Stimulated activated CD4-positive, alpha-beta T cell treated with anti-CD3 and anti-CD28 coated beads, TNF-alpha, amount 100 ng/mL, for 1 hour (primary cell): Measurements from ENCODE around the gene GYPB.
"Not testable (repeated sequence)": the region's sequence is repeated elsewhere in the genome, so short reads cannot be mapped to it uniquely, and the experiment has no call there.

Experiments
- DNase-seq, 3 donors: peaks; one replicate each; pipeline ENCODE4 v3.0.0-alpha.2; 2020; ENCODE audit warnings: low read depth in 3 of 3, low spot score in 1 of 3

Gene GYPB

DNA sequence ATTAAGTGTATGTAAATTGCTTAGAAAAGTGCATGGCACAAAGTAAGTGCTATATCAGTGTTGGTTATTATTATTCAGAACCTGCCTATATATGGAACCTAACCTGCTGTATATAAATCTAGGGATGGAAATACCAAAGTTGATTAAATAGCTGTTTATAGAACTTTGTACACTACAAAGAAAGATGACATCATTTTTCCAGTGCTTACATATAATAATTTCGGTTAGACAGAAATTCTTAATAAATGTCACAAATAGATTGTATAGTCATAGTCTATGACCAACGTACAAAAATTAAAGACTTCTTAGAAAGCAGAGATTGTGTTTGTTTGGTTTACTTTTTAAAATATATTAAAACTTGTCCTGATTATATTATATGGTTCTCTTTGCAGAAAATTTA is 4.4 kb downstream of the GYPB start:
- no peak for DNase-seq

DNA sequence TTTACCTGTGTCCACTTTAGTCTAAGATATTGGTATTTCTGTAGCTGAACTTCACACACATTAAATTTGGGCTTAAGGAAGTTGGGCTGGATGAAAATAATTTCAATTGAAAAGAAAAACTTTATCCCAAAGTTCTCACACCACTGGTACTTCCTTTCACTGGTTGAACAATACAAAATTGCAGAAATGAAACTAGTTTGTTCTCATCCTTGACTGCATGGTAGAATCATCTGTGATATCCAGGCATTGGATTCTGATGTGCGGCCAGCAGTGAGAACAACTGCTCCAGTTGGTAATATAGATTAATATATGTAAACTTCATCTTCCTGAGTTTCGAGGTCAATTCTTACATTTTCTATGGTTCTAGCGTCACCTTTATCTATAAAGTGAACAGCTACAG is 10.6 kb downstream of the GYPB start:
- not testable (repeated sequence) for DNase-seq

DNA sequence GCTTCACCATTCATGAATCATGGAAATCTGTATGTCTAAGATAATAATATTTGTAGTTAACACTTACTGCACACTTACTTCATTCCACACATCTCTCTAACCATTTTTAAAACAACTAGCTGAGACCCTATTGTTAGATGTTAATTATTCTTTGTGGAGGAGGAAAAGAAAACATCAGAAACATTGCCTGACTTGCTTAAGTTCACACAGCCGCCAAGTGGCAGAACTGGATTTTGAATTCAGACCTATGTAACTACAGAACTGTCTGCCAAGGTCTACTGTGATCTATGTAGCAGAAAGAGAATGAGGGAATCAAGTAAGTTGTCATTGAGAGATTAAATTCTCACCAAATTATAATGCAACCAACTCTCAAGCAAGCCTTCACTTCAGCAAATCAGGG is 11.2 kb downstream of the GYPB start:
- not testable (repeated sequence) for DNase-seq

DNA sequence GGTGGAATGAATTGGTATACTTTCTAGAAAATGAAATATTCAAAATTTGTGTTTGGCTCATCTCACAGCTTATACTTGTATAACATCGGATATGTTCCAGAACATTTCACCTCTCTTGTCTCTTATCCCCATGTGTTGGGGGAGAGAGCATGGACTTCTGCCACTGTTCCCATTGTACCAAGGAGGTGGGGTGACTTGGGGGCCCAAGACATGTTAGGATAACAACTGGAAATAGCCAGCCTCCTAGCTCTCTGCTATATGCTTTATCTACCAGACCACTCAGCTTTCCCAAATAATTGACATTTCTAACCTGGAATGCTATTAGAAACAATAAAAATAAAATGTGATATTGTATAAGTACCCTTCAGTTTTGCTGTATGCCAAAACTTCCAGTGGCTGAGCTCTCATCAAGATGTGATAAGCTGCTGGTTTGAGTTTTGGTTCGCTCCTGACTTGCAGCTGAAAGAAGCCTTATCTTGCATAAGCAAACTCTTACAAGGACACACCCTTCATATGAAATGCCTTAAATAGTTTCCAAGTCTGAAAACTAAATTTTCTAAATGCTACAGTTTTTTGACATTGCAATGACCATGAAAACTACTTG is 12.9 kb downstream of the GYPB start:
- not testable (repeated sequence) for DNase-seq

DNA sequence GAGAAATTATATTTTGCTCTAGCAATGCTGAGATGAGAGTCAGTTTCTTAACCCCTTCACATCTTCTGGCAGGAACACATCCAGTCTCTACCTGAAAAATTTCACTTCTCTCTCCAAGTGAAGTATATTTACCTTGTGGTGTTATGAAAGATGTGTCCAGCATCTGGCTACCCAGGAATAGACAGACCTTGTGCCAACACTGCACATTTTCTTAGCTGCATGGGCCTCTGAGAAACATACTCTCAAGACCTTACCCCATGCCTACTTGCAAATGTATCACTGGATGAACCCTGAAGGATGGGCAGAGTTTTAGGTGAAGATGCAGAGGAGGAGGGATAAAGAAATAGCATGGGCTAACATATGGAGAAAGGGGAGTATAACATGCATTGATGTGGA is 13.6 kb downstream of the GYPB start:
- not testable (repeated sequence) for DNase-seq

DNA sequence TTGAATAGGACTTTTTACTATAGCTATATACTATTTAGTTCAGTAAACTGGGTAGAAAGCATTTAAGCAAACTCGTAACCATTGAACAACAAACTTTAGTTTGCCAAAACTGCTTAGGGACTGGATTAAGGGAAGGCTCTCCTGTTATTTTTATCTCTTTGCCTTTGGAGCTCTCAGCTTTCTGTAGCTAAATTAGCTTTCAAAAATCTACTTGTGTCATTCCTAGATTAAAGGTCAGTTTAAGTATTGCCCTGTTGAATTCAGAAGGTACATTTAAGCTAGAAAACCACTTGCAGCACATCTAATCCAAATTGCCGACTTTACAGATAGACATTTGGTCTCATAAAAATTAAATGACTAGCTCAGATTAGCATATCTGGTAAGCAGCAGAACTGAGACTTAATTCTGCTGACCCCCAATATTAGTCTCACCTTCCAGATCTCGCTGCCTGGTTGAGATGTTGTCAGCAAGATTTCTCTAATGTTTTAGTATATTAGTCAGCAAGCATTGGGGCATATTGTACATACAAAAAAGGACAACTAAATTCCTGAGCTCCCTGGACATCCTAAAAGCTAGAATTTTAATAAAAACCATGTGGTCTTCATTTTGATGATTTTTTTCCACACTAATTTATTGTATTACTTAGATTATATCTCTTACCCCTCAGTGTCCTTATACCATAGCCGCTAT is 14.2 kb downstream of the GYPB start:
- not testable (repeated sequence) for DNase-seq

DNA sequence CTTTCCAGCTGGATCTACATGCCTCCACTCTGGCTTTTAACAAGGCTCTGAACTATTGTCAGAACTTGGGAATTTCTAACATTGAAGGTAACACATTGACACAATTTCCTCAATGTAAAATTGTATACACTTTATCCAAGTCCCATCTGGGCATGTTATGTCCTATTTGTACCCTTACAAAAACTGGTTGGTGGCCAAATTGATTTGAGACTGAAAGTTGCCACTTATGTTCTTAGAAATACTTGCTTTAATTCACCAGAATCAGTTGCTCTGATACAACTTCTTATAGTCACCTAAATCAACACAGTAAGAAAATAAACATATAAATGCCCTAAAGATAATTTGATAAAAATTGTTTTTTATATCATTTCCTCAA is 15.3 kb downstream of the GYPB start:
- not testable (repeated sequence) for DNase-seq

DNA sequence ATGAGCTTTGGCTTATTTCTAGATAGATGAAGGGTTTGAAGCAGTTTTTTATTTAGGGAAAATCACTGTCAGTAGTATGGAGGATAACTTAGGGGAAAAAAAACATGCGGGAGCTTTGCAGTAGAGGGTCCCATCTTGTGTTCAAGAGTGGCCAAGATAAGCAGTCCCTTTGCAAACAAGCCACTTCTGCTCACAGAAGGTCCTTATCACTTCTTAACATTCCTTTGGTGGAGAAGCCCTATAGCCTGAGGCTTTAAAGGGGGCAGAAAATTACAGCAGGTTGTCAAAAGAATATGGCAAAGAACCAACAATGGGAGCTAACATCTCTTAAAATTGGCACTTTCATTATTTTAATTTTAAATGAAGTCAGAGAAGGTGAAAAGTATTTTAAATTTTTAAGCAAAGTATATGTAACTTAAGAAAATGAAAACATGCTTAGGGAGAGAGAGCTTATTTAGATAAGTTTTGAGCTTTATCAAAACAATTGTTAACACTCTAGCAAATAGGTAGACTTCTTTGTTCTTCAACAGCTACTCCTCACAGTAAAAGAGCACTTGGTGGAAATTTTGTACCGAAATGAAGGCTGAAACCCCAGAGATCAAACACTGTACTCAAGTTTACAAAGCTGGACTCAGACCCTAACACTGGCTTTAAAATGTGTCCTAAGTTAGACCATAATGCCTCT is 15.8 kb downstream of the GYPB start:
- DNase-seq: not testable (repeated sequence)

DNA sequence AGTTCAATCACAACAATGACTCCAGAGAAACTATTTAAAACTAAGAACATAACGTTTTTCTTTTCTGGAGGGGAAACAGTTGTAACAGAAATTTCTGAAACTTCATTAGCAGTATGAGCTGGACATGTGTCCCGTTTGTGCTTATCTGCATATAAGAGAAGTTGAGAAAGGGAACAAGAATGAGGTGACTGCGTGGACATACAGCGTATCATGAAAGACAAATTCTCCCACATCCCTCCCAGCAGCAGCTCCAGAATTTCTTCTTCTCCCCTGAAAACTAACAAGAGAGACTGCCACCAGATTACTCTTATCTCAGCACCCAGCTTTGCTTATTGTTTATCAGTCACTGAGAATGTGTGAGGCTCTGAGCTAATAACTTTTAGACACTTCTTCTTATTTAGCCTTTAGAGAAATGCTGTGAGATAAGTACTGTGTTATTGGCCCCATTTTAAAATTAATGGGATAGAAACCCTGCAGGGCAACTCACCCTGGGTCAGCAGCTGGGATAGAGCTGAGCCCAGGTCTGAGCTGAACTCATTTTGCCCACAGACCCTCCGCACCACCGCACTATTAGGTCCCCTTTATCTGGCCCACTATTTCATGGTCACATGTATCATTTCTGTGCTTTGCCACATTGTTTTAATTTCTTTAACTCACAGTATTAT is 18.7 kb downstream of the GYPB start:
- DNase-seq: not testable (repeated sequence)

DNA sequence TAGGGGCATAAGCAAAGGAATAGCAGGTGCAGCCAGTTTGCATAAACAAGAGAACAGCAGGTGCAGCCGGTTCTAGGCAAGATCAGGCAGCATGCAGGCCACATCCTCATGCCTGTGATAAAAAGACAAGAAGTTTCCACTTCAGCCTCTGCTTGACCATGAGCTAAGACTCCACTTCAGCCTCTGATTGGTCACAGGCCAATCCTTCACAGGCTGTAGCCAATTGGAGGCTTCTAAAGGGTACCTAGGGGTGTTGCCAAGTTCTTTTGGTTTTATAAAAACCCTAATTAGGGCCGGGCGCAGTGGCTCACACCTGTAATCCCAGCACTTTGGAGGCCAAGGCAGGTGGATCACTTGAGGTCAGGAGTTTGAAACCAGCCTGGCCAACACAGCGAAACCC is 23.0 kb downstream of the GYPB start:
- DNase-seq: not testable (repeated sequence)

DNA sequence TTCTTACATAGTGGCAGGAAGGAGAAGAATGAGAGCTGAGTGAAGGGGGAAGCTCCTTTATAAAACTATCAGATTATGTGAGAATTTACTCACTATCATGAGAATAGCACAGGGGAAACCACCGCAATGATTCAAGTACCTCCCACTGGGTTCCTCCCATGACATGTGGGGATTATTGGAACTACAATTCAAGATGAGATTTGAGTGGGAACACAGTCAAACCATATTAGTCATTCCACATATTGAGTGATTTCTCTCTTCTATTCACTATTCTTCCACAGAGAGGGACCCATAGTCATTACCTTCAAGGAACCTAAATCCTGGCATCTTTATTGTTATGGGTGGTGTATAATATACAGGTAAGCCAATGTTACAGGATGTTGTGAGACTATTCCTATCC is 27.4 kb downstream of the GYPB start:
- not testable (repeated sequence) for DNase-seq

DNA sequence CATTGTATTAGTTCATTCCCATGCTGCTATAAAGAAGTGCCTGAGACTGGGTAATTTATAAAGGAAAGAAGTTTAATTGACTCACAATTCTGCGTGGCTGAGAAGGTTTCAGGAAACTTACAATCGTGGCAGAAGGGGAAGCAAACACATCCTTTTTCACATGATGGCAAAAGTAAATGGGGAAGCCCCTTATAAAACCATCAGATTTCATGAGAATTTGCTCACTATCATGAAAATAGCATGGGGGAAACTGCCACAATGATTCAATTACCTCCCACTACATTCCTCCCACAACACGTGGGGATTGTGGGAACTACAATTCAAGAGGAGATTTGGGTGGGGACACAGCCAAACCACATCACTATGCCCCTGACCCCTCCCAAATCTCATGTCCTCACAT is 28.5 kb downstream of the GYPB start:
- not testable (repeated sequence) for DNase-seq

DNA sequence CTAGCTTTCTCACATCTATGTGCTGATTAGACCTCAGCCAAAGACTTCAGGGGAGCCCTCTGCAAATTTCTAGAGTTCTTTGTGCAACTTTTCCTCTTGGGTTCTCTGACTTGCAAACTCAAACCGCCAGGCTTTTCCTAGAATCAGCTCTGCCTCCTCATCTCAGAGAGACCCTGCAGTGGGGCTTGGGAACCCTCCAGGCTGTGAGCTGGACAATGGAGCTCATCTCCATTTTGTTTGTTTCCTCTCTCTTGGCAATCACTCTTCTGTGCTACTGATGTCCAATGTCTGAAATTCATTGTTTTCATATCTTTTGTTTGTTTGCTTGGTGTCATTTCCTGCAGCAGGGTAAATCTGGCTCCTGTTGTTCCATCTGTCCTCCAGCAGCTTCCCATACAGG is 33.0 kb downstream of the GYPB start:
- no peak for DNase-seq

DNA sequence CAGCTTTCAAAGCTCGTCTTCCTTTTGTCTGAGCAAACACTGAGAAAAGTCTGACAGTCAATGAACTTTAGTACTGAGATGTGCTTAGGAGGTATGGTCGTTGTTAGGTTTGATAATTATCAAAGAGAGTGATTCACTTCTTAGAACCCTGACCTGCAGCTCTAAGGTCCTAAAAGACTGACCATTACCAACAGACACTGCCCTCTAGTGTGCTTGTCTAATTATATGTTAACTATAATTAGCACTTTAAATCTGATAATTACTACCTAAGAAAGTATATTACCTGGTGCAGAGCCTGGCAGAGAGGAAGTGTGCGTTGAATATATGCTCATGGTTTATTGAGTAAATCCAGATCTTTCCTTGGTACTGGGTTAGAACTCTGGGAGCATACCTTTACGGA is 38.4 kb downstream of the GYPB start:
- not testable (repeated sequence) for DNase-seq

DNA sequence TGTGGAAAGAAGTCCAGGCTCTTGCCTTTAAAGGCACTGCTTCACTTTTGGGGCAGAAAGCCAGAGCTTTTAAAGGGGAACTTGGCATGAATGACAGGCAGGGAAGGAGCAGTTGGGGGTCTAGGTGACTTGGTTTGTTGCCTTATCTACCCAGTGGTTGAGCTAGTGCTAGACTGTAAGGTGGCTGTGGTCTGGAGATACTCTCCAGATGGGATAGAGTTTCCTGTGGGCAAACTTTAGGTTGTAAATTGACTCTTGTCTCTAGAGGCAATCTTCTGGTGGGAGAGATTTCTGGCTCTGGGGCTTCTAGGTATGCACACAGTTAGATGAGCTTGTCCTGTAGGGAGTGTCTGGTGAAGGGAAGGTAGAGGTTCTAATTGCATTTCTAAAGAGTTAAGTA is 43.7 kb downstream of the GYPB start:
- DNase-seq: not testable (repeated sequence)

DNA sequence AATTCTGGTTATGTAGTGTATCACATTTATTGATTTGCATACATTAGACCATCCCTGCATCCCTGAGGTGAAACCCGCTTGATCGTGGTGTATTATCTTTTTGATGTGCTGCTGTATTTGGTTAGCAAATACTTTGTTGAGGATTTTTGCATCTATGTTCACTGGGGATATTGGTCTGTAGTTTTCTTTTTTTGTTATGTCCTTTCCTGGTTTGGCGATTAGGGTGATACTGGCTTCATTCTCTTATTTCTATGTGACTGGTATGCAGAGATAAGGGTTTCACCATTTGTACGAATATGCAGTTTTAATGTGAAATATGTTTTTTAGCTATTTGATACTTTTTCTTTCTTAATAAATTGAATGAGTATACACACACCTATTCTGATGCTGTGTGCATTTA is 45.2 kb downstream of the GYPB start:
- not testable (repeated sequence) for DNase-seq

DNA sequence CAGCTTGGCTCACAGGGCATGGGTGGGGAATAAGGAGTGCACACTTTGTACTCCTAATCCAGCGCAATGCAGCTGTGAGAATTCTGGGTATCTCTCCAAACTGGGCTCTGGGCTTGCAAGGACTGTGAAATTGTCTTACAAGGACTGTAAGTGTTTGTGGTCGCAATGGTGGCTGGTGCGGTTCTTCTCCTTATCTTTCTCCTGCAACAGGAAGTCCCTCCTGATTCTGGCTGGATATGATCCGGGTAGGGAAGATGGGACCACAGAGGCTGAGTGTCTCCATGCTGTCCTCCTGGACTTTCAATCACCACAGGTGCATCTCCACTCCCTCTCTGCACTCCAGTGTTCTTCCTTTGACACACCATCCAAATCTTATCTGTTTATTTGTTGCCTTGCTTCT is 58.1 kb downstream of the GYPB start:
- no peak for DNase-seq

DNA sequence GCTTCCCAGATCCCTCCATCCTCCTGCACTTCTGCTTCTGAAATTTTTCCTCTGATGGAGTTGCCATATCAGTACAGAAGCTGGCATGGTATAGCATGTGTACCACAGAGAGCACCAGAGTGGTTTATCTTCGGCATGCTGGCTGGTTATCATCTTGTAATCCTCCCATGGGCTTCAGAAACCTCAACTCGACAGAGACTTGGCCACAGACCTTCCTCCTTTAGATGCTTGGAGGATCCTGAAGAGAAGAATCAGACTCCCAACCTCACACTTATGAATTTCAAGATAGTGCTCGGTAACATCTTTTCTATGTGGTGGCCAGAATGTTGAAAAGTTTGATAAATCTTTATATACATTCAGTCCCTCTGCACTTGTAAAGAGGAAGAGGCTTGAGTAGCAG is 63.9 kb downstream of the GYPB start:
- DNase-seq: not testable (repeated sequence)

DNA sequence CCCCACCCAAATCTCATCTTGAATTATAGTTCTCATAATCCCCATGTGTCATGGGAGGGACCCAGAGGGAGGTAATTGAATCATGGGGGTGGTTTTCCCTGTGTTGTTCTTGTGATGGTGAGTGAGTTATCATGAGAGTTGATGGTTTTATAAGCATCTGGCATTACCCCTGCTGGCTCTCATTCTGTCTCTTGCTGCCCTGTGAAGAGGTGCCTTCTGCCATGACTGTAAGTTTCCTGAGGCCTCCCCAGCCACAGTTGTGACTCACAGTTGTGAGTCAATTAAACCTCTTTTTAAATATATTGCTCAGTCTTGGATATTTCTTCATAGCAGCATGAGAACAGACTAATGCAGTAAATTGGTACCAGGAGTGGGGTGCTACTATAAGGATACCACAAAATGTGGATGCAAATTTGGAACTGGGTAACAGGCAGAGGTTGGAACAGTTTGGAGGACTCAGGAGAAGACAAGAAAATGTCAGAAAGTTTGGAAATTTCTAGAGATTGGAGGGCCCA is 67.7 kb downstream of the GYPB start:
- DNase-seq: not testable (repeated sequence)

DNA sequence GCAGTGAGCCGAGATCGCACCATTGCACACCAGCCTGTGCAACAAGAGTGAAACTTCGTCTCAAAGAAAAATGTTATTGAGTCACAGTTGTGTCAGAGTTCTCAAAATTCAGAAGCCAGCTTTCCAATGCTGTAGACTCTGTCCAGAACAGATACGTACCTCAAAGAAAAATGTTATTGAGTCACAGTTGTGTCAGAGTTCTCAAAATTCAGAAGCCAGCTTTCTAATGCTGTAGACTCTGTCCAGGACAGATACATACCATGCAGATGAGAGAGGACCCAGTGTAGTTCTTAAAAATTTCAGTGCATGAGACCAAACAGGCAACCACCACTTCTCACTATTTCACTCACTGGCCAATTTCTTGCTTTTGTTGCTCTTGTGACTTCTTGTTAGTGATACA is 68.2 kb downstream of the GYPB start:
- DNase-seq: not testable (repeated sequence)

DNA sequence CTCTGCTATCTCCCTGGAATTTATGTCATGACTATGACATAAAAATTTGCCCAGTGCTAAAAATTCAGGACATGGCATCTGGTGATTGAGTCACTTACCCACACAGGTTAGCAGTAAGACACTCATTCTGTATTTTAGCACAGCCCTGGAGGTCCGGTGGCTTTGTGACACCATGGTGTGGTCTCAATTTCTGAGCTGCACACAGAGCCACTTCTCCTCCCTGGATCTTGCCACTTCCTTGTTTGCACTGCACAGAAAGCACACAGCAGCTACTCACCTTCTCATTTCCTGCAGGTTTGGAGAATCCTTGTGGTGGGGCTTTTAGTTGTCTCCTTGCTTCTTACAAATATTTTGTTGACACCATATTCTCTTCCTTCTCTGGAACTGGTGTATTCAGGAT is 69.0 kb downstream of the GYPB start:
- DNase-seq: not testable (repeated sequence)

DNA sequence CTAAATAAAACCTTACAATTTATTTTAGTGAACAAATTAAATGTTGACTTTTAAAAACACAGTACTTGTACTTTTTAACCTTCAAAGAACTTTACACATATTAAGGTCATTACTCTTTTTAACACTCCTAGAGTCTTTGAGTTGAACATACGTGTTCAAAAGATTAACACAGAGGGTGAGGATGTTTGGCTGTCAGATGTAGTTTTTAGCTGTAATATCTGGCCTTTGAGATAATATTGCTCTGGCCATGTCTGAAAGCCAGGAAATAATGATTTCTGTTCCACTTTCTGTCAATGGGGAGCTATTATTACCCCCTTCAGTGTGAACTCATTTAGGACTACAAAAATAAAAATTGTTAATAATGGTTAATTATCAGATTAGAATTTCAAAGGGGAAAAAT is 71.7 kb downstream of the GYPB start:
- not testable (repeated sequence) for DNase-seq
